Medulla oblongata (tissue), 1 donor: ENCODE measurements around the gene LZTS2.

Experiments
- DNase-seq: peaks from one replicate; pipeline ENCODE4 v3.0.0-alpha.2; 2015; ENCODE audit errors: extremely low spot score

LZTS2 gene

GRCh38 chr10:101054876-101055275 is 55.3 kb downstream of the LZTS2 start:
- no peak for DNase-seq

- no peak for DNase-seq
Observed at GRCh38 chr10:101055411-101055810, 55.8 kb downstream of the LZTS2 start.

DNA sequence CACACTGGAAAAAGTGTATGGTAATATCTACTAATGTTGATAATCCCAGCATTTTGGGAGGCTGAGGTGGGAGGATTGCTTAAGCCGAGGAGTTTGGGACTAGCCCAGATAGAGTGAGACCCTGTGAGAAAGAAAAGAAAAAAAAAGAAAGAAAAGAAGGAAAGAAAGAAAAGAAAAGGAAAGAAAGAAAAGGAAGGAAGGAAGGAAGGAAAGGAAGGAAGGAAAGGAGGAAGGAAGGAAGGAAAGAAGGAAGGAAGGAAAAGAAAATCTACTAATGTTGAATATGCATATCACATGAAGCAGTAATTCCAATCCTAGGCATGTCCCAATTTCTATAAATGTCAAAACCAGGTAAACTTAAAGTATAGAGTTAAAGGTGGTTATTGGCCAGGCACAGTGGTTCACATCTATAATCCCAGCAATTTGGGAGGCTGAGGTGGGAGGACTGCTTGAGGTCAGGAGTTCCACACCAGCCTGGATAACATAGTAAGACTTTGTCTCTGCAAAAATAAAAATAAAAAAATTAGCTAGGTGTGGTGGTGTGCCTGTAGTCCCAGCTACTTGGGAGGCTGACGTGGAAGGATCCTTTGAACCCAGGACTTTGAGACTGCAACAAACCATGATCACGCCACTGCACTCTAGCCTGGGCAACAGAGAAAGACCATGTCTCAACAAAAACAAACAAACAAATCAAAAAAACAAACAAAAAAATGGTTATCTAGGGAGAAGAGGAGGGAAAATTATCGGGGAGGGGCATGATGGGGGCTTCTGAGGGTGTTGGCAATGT is 57.0 kb downstream of the LZTS2 start:
- DNase-seq = no peak
